Measurements from ENCODE around the gene MARF1. TPM values are rescaled to one million over a fixed set of nuclear protein-coding genes. Genes with fewer than 3 reads are reported as not detected.

The MARF1 gene
- total and polyA plus RNA-seq, 2 experiments from 2014 or later: 6.6 to 14.1 TPM

DNA sequence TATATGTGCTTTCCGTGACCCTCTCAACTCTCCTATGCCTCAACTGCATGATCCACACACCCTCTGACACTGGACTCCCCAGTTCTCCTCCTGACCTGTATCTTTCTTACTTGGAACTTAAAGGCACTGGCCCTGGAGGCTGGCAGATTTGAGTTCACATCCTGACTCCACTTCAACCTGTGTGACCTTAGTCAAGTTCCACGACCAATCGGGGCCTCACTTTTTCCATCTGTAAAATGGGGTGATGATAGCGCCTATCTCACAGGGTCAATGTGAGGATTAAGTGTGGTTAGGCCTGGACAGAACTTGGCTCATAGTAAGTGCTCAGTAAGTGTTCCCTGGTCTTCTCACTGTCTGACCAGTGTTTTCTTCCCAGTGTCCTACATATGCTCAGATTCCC is 25.1 kb downstream of the MARF1 start:
- peaks cover 22% of the 10 kb centered on the region for H3K36me3 ChIP-seq

DNA sequence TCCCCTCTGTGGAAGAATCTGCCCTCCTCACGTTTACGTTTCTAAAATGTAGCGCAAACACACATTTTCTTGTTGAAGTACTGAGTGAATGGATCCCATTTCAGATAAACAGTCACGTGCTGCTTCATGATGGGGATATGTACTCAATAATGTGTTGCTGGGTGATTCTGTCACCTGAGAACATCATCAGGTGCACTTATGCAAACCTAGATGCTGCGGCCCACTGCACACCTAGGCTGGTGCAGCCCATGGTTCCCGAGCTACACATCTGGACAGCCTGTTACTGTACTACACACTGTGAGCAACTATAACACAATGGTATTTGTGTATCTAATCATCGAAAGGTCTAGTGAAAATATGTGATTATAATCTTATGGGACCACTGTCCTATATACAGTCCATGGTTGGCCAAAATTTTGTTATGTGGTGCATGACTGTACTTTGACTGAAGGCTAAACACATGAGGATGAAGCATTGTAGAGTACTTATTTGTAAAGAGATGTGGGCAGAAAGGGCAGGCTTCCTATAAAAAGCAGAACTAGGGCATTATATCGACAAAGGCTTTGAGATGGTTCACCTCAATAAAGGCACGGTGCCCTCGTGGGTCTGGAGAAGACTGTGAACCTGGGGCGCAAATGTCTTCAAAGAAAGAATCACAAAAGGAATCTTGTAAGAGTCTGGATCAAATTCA is 26.3 kb downstream of the MARF1 start:
- H3K36me3 ChIP-seq: peaks cover 28% of the 10 kb centered on the region

More for the DNA sequence above, 25.1 kb downstream of the MARF1 start:
- Histone ChIP-seq H3K4me3 (no peak overlapping the region), H3K9me3 (ENCODE audit: low read depth) (no peaks in the 10 kb centered on the region), H3K27ac (no peak overlapping the region), H3K4me1 (ENCODE audit: low read depth) (no peaks in the 10 kb centered on the region), H3K27me3 (no peaks in the 10 kb centered on the region)
- DNase-seq (ENCODE audit: low read depth in 1 of 2, low spot score in 1 of 2): no peak
- TF ChIP-seq, protein P1, sequence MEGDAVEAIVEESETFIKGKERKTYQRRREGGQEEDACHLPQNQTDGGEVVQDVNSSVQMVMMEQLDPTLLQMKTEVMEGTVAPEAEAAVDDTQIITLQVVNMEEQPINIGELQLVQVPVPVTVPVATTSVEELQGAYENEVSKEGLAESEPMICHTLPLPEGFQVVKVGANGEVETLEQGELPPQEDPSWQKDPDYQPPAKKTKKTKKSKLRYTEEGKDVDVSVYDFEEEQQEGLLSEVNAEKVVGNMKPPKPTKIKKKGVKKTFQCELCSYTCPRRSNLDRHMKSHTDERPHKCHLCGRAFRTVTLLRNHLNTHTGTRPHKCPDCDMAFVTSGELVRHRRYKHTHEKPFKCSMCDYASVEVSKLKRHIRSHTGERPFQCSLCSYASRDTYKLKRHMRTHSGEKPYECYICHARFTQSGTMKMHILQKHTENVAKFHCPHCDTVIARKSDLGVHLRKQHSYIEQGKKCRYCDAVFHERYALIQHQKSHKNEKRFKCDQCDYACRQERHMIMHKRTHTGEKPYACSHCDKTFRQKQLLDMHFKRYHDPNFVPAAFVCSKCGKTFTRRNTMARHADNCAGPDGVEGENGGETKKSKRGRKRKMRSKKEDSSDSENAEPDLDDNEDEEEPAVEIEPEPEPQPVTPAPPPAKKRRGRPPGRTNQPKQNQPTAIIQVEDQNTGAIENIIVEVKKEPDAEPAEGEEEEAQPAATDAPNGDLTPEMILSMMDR (IDR thresholded peaks at IDR 0.05; ENCODE audit: low read depth, low read length): no peak

DNA sequence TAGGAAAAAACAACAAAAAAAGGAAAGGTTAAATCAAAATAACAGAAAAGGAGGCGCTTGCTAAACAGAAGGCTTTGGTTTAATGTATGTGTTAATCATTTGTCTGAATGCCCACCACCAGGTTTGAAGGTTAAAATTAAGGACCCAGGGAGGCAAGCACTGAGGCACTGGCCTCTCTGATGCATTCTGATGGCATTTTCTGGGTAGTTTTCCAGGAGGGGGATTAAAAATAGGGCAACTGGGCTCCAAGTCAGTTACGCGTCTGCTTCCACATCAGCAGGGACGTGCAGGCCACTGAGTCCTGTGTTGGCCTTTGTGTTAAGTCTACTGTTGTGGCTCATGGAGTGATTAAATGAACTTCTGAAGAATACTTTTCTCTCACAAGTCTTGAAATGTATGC is 26.9 kb downstream of the MARF1 start:
- peaks cover 25% of the 10 kb centered on the region for H3K36me3 ChIP-seq

More for the DNA sequence above, 26.3 kb downstream of the MARF1 start:
- Histone ChIP-seq H3K4me3 (no peak overlapping the region), H3K27me3 (no peaks in the 10 kb centered on the region), H3K4me1 (ENCODE audit: low read depth) (no peaks in the 10 kb centered on the region), H3K27ac (no peak overlapping the region), H3K9me3 (ENCODE audit: low read depth) (no peaks in the 10 kb centered on the region)
- TF ChIP-seq, protein P1 (IDR thresholded peaks at IDR 0.05; ENCODE audit: low read depth, low read length): no peak
- DNase-seq (ENCODE audit: low read depth in 1 of 2, low spot score in 1 of 2): no peak

DNA sequence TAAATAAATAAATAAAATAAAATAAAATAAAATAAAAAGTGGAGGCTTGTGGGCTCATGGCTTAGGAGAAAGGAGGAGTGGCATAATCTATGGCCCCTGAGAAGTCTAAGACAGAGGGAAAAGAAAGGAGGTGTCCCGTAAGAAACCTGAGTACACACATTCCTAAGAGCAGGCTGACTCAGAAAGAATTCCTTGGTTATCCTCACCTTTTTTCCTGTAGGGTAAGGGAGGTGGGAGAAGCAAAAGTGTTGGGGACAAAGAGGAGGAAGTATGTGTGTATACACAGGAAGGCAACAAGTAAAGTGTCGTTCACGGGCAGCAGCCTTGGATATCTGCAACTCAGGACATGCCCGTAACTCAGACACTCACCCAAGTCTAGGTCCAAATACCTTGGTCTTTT is 29.3 kb downstream of the MARF1 start:
- Histone ChIP-seq H3K27me3 (no peaks in the 10 kb centered on the region), H3K27ac (no peak overlapping the region), H3K36me3 (peaks cover 36% of the 10 kb centered on the region)

More for the DNA sequence above, 26.9 kb downstream of the MARF1 start:
- no peak for DNase-seq (ENCODE audit: low read depth in 1 of 2, low spot score in 1 of 2)
- no peaks in the 10 kb centered on the region for H3K27me3 ChIP-seq
- no peaks in the 10 kb centered on the region for H3K4me1 ChIP-seq (ENCODE audit: low read depth)
- TF ChIP-seq, protein P1 (IDR thresholded peaks at IDR 0.05; ENCODE audit: low read depth, low read length): no peak
- H3K9me3 ChIP-seq (ENCODE audit: low read depth): no peaks in the 10 kb centered on the region
- H3K27ac ChIP-seq: no peak overlapping the region
- no peak overlapping the region for H3K4me3 ChIP-seq

DNA sequence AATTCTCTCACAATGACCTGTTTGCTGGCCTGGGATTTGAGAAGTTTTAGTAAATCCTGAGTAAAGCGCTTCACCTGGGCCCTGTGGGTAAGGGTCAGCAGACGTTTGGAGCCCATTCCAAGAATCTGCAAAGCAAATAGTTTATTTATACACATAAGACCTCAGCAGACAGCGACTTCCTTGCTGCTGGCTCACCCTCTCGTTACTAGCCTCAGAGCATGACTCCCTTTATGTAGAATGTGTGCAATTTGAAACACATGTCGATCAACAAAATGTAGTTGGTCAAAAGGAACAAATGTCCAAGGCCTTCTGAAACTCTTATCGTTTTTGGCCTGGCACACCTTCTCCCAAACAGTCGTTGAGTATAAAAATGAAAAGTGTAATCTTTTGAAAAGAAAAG is 31.3 kb downstream of the MARF1 start:
- Histone ChIP-seq H3K9me3 (ENCODE audit: low read depth) (no peaks in the 10 kb centered on the region), H3K36me3 (peaks cover 44% of the 10 kb centered on the region), H3K27ac (no peak overlapping the region)

More for the DNA sequence above, 29.3 kb downstream of the MARF1 start:
- Histone ChIP-seq H3K4me3 (no peak overlapping the region), H3K4me1 (ENCODE audit: low read depth) (no peaks in the 10 kb centered on the region), H3K9me3 (ENCODE audit: low read depth) (no peaks in the 10 kb centered on the region)
- TF ChIP-seq, protein P1 (IDR thresholded peaks at IDR 0.05; ENCODE audit: low read depth, low read length): no peak
- DNase-seq (ENCODE audit: low read depth in 1 of 2, low spot score in 1 of 2): no peak

More for the DNA sequence above, 31.3 kb downstream of the MARF1 start:
- TF ChIP-seq, protein P1 (IDR thresholded peaks at IDR 0.05; ENCODE audit: low read depth, low read length): no peak
- no peaks in the 10 kb centered on the region for H3K4me1 ChIP-seq (ENCODE audit: low read depth)
- H3K4me3 ChIP-seq: no peak overlapping the region
- DNase-seq (ENCODE audit: low read depth in 1 of 2, low spot score in 1 of 2): no peak
- no peaks in the 10 kb centered on the region for H3K27me3 ChIP-seq

Data from cardiac muscle cell (in vitro differentiated cells and primary cell).